ENCODE results near the gene C2orf42. TPM values are rescaled to one million over a fixed set of nuclear protein-coding genes. Genes with fewer than 3 reads are reported as not detected.

C2orf42 gene
- total and polyA plus RNA-seq, 10 of the 15 experiments (the other 5 are each of a cell fraction or from before 2014, with no cell fraction given): 5.5 to 19.8 (median 11.5) TPM

- TF ChIP-seq ZNF592 (IDR thresholded peaks at IDR 0.05): peak; percentile 88
- TF ChIP-seq IRF5 (IDR thresholded peaks at IDR 0.05; ENCODE audit: borderline replicate concordance): no peak
- no peak for TF ChIP-seq STAT1 (conservative IDR thresholded peaks at IDR 0.05)
- TF ChIP-seq MXI1 (IDR thresholded peaks at IDR 0.05; ENCODE audit: low read depth, low read length): 0 out of 2 replicates have a peak, but pooled peaks have one; percentile 12
- no peak for TF ChIP-seq JUNB (IDR thresholded peaks at IDR 0.05)
- peak; percentile 19 for TF ChIP-seq USF2 (IDR thresholded peaks at IDR 0.05; ENCODE audit: borderline replicate concordance, low read depth, low read length)
- TF ChIP-seq BACH1 (IDR thresholded peaks at IDR 0.05; ENCODE audit: borderline replicate concordance): peak; percentile 94
- TF ChIP-seq SMC3 (IDR thresholded peaks at IDR 0.05; ENCODE audit: borderline replicate concordance, low read length): no peak
- TF ChIP-seq SPI1 (IDR thresholded peaks at IDR 0.05; ENCODE audit: borderline replicate concordance, insufficient read depth, low read depth, low read length): no peak
- TF ChIP-seq ZNF622 (IDR thresholded peaks at IDR 0.05): no peak
- TF ChIP-seq FOXK2 (IDR thresholded peaks at IDR 0.05): no peak
- no peak for TF ChIP-seq NFXL1 (IDR thresholded peaks at IDR 0.05; ENCODE audit: borderline replicate concordance)
- no peak for TF ChIP-seq RELB (IDR thresholded peaks at IDR 0.05; ENCODE audit: low read depth)
- TF ChIP-seq E4F1 (IDR thresholded peaks at IDR 0.05; ENCODE audit: borderline replicate concordance, partially characterized antibody): no peak
- no peak for TF ChIP-seq RBBP5 (conservative IDR thresholded peaks at IDR 0.05)
- TF ChIP-seq BCLAF1 (IDR thresholded peaks at IDR 0.05): no peak
These were observed 48.8 kb downstream of the C2orf42 start (continued) for GRCh38 chr2:70141902-70142589.
